ENCODE measurements around the gene FAR2.

FAR2 gene

DNA sequence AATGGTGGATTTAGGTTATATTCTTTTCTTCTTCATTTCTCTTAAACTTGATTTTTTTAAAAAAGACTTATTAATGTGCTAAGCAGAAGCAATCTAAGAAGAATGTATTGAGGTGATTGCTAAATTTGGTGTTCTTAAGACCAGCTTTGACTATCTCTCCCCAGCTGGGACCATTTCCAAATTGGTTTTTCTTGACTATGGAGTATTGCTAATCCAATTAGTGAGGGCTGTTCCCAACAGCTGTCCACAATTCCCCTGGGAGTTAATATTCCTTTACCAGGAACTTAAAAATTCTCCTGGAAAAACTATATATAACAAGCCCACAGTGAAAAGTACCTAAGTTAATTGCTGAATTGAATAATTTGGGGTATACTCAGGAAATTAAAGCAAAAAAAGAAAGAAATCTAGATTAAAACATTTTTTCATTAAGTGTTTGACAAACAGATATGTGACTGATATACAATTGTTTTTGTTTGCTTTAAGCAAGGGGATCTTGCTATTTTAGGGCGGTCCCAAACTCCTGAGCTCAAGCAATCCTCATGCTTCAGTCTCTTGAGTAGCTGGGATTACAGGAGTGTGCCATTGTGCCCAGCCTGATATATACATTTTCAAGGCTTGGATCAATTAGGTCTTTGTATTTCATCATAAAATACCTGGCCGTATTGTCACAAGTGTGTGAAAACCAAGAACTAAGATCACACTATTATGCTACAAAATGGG, 105.0 kb downstream of the FAR2 start:
- TF ChIP-seq, protein P1, sequence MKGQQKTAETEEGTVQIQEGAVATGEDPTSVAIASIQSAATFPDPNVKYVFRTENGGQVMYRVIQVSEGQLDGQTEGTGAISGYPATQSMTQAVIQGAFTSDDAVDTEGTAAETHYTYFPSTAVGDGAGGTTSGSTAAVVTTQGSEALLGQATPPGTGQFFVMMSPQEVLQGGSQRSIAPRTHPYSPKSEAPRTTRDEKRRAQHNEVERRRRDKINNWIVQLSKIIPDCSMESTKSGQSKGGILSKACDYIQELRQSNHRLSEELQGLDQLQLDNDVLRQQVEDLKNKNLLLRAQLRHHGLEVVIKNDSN (IDR thresholded peaks at IDR 0.05), result no peak
- no peak for TF ChIP-seq RAD21 (IDR thresholded peaks at IDR 0.05; ENCODE audit: low read depth)
- TF ChIP-seq ZBTB7A (IDR thresholded peaks at IDR 0.05; ENCODE audit: low read depth), result no peak
- TF ChIP-seq, protein P2, sequence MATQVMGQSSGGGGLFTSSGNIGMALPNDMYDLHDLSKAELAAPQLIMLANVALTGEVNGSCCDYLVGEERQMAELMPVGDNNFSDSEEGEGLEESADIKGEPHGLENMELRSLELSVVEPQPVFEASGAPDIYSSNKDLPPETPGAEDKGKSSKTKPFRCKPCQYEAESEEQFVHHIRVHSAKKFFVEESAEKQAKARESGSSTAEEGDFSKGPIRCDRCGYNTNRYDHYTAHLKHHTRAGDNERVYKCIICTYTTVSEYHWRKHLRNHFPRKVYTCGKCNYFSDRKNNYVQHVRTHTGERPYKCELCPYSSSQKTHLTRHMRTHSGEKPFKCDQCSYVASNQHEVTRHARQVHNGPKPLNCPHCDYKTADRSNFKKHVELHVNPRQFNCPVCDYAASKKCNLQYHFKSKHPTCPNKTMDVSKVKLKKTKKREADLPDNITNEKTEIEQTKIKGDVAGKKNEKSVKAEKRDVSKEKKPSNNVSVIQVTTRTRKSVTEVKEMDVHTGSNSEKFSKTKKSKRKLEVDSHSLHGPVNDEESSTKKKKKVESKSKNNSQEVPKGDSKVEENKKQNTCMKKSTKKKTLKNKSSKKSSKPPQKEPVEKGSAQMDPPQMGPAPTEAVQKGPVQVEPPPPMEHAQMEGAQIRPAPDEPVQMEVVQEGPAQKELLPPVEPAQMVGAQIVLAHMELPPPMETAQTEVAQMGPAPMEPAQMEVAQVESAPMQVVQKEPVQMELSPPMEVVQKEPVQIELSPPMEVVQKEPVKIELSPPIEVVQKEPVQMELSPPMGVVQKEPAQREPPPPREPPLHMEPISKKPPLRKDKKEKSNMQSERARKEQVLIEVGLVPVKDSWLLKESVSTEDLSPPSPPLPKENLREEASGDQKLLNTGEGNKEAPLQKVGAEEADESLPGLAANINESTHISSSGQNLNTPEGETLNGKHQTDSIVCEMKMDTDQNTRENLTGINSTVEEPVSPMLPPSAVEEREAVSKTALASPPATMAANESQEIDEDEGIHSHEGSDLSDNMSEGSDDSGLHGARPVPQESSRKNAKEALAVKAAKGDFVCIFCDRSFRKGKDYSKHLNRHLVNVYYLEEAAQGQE (IDR thresholded peaks at IDR 0.05; ENCODE audit: low read depth), result no peak

DNA sequence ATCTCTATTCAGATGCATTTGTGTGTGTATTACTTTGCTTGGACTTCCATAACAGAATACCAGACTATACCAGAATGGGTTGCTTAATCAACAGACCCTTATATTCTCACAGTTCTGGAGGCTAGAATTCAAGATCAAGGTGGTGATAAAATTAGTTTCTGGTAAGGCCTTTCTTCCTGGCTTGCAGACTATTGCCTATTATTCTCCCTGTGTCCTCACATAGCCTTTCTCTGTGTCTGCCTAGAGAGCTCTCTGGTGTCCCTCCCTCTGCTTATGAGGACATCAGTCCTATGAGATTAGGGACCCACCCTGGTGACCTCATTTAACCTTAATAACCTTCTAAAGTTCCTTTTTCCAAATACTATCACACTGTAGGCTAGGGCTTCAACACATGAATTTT, 106.0 kb downstream of the FAR2 start:
- TF ChIP-seq YY1 (IDR thresholded peaks at IDR 0.05; ENCODE audit: low read depth), result no peak
- TF ChIP-seq, protein P3, sequence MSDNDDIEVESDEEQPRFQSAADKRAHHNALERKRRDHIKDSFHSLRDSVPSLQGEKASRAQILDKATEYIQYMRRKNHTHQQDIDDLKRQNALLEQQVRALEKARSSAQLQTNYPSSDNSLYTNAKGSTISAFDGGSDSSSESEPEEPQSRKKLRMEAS (IDR thresholded peaks at IDR 0.05), result no peak
- TF ChIP-seq CREB1 (IDR thresholded peaks at IDR 0.05; ENCODE audit: low read depth), result no peak
- TF ChIP-seq, protein P2 (IDR thresholded peaks at IDR 0.05; ENCODE audit: low read depth), result no peak
- no peak for TF ChIP-seq TCF12 (IDR thresholded peaks at IDR 0.05; ENCODE audit: low read depth)
- no peak for TF ChIP-seq CEBPB (IDR thresholded peaks at IDR 0.05)
- TF ChIP-seq FOXM1 (IDR thresholded peaks at IDR 0.05; ENCODE audit: borderline replicate concordance, low read depth), result no peak
- no peak for TF ChIP-seq EGR1 (IDR thresholded peaks at IDR 0.05)
- no peak for TF ChIP-seq EP300 (IDR thresholded peaks at IDR 0.05; ENCODE audit: borderline replicate concordance)
- TF ChIP-seq TAF1 (IDR thresholded peaks at IDR 0.05; ENCODE audit: low read depth), result no peak
- no peak for TF ChIP-seq ZBTB7A (IDR thresholded peaks at IDR 0.05; ENCODE audit: low read depth)
- TF ChIP-seq, protein P1 (IDR thresholded peaks at IDR 0.05), result no peak
- no peak for TF ChIP-seq RAD21 (IDR thresholded peaks at IDR 0.05; ENCODE audit: low read depth)
- TF ChIP-seq NFIC (IDR thresholded peaks at IDR 0.05), result no peak
- TF ChIP-seq TEAD4 (IDR thresholded peaks at IDR 0.05), result no peak

DNA sequence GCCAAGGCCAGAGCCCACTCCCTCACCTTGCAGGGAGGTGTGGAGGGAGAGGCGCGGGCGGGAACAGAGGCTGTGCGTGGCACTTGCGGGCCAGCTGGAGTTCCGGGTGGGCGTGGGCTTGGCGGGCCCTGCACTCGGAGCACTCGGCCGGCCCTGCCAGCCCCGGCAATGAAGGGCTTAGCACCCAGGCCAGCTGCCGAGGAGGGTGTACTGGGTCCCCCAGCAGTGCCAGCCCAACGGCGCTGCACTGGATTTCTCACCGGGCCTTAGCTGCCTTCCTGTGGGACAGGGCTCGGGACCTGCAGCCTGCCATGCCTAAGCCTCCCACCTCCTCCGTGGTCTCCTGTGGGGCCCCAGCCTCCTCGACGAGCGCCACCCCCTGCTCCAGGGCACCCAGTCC, 107.5 kb downstream of the FAR2 start:
- TF ChIP-seq RAD21 (IDR thresholded peaks at IDR 0.05; ENCODE audit: low read depth) (no peak), EP300 (IDR thresholded peaks at IDR 0.05; ENCODE audit: borderline replicate concordance) (no peak), TEAD4 (IDR thresholded peaks at IDR 0.05) (no peak), YY1 (IDR thresholded peaks at IDR 0.05; ENCODE audit: low read depth) (no peak), CREB1 (IDR thresholded peaks at IDR 0.05; ENCODE audit: low read depth) (no peak), TAF1 (IDR thresholded peaks at IDR 0.05; ENCODE audit: low read depth) (no peak), EGR1 (IDR thresholded peaks at IDR 0.05) (no peak), ZBTB7A (IDR thresholded peaks at IDR 0.05; ENCODE audit: low read depth) (no peak), TCF12 (IDR thresholded peaks at IDR 0.05; ENCODE audit: low read depth) (no peak), CEBPB (IDR thresholded peaks at IDR 0.05) (no peak), NFIC (IDR thresholded peaks at IDR 0.05) (no peak), FOXM1 (IDR thresholded peaks at IDR 0.05; ENCODE audit: borderline replicate concordance, low read depth) (no peak)
- TF ChIP-seq, protein P1 (IDR thresholded peaks at IDR 0.05), result no peak
- TF ChIP-seq, protein P2 (IDR thresholded peaks at IDR 0.05; ENCODE audit: low read depth), result no peak
- TF ChIP-seq, protein P3 (IDR thresholded peaks at IDR 0.05), result no peak

DNA sequence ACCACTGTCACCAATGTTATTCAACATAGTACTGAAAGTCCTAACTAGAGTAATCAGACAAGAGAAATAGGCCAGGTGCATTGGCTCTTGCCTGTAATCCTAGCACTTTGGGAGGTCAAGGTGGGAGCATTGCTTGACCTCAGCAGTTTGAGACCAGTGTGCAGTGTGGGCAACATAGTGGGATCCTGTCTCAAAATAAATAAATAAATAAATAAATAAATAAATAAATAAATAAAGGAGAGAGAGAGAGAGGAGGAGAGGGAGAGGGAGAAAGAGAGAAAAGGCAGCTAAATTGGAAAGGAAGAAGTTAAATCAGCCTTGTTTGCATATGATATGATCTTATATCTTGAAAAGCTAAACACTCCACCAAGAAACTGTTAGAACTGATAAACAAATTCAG, 115.3 kb downstream of the FAR2 start:
- TF ChIP-seq TAF1 (IDR thresholded peaks at IDR 0.05; ENCODE audit: low read depth) (no peak), FOXM1 (IDR thresholded peaks at IDR 0.05; ENCODE audit: borderline replicate concordance, low read depth) (no peak), EP300 (IDR thresholded peaks at IDR 0.05; ENCODE audit: borderline replicate concordance) (no peak), YY1 (IDR thresholded peaks at IDR 0.05; ENCODE audit: low read depth) (no peak), NFIC (IDR thresholded peaks at IDR 0.05) (no peak), TCF12 (IDR thresholded peaks at IDR 0.05; ENCODE audit: low read depth) (no peak), CEBPB (IDR thresholded peaks at IDR 0.05) (no peak), CREB1 (IDR thresholded peaks at IDR 0.05; ENCODE audit: low read depth) (no peak), RAD21 (IDR thresholded peaks at IDR 0.05; ENCODE audit: low read depth) (no peak), TEAD4 (IDR thresholded peaks at IDR 0.05) (no peak), ZBTB7A (IDR thresholded peaks at IDR 0.05; ENCODE audit: low read depth) (no peak), EGR1 (IDR thresholded peaks at IDR 0.05) (no peak)
- TF ChIP-seq, protein P2 (IDR thresholded peaks at IDR 0.05; ENCODE audit: low read depth), result no peak
- TF ChIP-seq, protein P1 (IDR thresholded peaks at IDR 0.05), result no peak
- TF ChIP-seq, protein P3 (IDR thresholded peaks at IDR 0.05), result no peak
